ENCODE results near the gene ANKS1B.

The ANKS1B gene

DNA sequence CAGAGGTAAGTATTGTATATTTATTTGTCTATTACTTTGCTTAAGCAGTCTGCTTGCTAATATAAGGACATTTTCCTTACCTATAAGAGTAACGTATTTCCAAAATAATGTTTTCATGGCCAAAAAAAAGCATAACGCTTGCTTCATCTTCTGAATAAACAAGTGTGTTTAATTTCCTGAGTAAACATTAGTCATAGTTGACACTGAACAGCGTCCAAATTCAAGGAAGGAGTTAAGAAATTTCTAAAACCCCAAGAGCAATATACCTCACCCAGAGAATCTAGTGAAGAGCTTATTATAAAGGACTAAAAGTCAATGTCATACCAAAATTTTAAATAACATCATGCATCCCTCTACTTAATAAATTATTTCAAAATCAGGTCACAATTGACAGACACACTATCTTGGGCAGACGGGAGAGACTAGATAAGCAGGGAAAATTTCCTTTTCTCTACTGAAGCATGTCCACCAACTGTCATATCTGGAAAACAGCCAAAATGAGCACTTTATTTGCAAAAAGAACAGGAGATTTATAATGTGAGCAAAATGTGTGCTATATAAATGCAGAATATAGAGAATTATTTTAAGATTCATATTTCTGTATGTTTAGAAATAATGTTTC, 25.1 kb downstream of the ANKS1B start:
- DNase-seq = no peak

DNA sequence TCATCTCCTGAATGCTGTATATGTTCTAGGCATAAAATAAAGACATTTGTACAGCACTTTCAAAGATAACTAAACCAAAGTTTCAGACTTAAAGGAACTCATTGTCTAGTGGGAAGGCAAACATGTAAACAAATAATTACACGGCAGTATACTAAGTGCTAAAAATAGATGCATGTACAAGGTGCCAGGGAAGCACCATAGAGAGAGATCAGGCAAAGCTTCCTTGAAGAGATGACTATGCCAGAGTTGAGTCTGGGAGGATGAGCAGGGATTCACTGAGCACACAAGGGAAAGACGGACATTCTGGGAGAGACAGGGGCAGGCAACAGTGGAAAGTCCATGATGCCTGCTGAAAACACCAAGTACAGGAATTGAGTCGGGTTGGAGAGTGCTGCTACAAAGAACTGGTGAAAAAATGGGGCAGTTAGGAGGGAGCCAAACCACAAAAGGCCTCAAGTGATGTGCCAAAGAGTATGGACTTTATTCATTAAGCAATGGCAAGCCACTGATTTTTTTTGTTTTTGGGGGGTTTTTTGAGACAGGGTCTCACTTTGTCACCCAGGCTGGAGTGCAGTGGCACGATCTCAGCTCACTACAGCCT, 26.8 kb downstream of the ANKS1B start:
- no peak for DNase-seq

DNA sequence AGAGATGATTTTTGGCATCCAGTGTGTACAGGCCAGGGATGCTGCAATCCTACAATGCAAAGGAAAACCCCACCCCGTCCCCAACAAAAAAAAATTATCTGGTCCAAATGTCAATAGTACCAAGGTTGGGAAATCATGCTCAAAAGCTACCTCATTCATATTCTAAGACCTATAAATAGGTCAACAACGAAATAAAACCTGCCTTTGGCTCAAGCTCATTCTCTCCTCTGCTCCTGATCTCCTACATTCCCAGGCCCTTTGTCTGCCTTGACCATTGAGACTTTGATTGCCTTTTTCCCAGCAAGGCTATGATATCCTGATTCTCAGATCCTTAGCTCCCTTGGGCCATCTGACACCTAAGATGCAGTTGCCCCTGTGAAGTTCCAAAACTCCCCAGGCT, 30.0 kb downstream of the ANKS1B start:
- DNase-seq = no peak

DNA sequence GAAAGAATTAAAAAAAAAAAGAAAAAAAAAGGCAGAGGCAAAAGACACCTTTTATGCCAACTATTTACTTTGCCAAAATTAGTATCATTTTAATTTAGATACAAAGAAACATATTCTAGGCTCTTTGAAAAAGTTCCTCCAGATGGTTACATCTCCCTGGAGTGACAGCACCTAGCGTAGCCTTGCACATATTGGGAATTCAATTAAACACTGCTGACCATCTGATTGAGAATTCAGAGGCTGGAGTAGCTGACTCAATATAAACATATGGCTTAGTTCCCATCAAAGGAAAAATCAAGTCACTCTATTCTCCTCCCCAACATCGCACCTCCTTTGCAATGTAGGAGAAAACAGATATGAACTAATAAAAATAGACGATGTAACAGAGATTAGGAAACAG, 36.4 kb downstream of the ANKS1B start:
- DNase-seq = no peak

DNA sequence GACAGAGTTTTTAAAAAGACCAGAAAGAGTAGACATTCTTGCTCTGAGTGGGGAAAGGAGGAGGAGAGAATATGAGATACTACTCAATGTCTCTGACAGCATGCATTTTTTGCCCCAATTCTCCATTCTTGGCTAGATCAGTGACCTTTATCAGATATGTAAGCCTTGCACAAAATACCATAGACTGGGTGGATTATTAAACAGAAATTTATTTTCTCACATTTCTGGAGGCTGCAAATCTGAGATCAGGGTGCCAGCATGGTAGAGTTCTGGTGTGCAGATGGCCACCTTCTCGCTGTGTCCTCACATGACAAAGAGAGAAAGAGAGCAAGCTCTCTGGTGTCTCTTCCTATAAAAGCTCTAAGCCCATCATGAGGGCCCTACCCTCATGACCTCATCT, 38.6 kb downstream of the ANKS1B start:
- DNase-seq = no peak

DNA sequence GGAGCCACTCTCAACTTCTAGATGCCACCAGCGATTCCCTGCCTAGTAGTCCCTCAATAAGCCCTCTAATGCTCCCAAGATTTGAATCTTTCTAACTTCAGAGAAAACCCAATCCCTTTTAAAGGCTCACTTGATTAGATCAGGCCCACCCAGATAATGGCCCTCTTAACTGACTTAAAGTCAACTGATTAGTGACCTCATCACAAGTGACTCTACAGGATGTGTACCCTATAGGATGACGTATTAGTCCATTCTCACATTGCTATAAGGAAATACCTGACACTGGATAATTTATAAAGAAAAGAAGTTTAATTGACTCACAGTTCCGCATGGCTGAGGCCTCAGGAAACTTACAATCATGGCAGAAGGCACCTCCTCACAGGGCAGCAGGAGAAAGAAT, 49.1 kb downstream of the ANKS1B start:
- no peak for DNase-seq

DNA sequence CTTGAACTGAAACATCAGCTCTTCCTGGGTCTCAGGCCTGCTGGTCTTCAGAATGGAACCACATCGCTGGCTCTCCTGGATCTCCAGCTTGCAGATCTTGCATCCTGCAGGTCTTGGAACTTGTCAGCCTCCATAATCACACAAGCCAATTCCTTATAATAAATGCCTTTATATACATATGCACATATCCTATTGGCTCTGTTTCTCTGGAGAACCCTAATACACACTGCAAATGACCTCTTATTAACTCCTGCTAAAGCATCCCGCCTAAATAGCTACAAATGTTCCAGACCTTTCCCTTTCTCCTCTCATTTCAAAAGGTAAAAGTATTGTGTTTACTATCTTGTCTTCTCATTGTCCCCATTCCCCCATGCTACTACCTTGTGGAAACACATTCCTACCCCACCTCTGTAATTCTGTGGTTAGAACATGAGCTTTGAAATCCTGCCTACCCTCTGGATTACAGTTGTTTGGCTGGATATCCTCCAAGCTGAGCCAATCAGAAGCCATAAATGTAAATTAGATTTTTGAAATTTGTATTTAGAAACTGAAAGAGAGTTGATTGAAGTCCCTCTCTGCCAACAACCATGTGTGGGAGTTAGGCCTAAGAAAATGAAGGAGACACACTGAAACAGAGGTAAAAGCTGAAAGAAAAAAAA, 58.1 kb downstream of the ANKS1B start:
- DNase-seq = no peak

DNA sequence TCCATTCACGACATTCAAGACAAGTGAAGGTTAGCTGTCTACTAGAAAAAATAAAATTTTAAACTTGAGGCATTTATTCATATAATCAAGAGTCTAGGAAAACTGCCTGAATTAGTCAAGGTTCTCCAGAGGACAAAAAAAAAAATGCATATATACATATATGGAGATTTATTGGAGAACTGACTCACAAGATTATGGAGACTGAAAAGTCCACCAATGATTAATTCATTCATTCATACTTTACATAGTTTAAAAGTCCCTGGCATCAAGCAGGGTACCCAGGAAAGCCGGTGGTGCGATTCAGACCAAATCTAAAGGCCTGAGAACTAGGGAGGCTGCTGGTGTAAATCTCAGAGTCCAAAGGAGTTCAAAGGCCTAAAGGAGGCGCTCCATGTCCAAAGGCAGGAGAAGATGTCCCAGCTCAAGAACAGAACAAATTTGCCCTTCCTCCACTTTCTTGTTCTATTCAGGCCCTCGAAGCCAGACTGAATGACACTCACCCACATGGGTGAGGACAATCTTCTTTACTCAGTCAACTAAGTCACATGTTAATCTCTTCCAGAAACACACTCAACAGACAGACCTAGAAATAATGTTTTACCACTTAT, 64.3 kb downstream of the ANKS1B start:
- DNase-seq = no peak

DNA sequence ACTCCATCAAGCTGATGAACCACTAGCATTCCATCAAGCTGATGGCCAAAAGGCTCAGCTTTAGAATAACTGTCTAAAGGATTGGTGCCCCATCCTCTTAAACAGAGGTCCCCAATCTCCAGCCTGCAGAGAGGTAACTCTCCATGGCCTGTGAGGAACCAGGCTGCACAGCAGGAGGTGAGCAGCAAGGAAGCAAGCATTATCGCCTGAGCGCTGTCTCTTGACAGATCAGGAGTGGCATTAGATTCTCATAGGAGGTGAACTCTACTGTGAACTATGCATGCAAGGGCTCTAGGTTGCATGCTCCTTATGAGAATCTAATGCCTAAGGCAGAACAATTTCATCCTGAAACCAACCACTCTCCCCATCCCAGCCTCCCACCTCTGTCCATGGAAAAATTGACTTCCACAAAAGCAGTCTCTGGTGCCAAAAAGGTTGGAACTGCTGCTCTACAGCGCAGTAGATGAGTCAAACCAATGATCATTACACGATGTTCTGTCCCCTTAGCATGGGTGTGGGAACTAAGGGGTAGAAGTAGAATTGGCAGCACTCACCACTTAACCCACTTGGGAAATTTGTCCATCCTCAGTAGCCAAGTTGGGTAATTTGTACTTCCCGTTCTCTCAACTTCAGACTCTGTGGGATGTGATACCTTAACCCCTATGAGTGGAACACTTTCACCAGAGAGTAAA, 66.9 kb downstream of the ANKS1B start:
- no peak for DNase-seq

DNA sequence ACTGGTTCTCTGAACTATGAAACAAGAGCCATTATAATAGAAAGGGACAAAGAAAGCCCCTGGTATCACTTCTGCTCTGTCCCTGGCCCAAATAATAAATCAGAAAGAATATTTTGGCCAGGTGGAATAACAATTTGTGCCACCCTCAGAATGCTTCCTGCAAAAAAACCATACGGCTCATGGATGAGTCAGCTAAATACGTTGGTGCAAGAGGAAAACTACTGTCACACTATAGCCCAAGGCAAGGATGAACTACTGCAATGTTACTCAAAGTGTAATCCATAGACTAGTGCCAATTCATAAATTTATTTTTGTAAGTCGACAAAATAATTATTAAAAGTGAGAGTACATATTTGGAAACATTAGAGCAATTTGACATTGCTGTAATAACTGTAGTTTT, 68.2 kb downstream of the ANKS1B start:
- DNase-seq = no peak

DNA sequence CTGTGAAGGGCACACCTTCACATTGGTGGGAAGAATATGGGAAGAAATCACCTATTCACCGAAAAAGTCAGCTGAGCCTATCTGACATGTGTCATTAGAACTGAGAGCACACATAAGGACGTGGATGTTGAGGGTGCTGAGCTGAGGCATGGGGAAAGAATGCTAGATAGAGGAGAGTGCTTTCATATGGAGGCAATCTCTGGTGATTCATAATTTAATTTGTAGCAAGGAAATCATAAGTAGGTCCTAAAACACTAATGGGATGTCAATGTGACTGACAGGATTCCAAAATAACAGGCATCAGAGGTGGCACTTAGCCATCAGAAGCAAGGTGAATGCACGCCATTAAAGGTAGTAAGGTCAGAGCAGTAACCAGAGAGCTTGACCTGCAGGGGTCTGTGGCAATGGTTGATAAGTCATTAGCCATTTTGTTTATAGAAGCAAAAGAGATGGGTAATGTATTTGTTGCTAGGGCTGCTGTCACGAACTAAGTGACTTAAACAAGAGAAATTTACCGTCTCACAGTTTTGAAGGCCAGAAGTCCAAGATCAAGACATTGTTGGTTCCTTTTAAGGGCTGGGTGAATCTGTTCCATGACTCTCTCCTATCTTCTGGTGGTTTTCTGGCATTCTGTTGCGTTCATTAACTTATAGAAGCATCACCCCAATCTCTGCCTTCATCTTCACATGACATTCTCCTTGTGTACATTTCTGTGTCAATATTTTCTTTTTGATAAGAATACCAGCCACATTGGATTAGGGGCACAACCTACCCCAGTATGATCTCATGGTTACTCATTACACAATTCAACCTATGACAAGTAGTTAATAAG, 69.3 kb downstream of the ANKS1B start:
- no peak for DNase-seq

DNA sequence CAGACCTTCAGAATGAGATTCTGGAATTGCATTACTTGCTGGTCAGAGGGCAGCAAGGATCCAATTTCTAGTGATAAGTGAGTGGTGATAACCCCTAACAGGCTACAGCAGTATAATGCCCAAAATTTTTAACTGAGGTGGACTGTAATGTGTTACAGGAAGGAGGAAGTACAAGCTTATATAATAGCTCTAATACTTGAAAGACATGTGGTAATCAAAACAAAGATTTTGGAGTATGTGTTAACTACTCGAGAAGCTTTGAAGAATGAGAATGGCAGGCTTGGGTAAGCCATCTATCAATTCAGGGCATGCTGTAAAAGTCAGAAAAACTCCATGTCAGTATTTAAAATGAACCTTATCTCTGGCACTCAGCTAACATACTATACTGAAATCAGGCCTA, 70.5 kb downstream of the ANKS1B start:
- no peak for DNase-seq

DNA sequence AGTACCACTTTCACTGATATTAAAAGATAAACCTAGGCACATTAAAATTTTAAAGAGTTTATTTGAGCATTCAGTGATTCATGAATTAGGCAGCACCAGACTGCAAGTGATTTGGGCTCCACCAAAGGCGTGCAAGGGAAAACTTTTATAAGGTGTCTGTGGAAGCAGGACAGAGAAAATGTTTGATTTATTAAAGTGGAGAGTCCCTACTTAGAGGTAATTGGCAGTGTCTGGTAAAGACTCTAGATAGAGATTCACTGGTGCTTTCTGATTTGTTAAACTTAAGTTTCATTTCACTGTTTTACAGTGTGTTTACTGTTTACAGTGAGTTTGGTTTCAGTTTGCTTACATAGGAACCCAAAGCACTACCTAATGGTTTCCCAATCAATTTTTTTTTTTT, 72.8 kb downstream of the ANKS1B start:
- no peak for DNase-seq

DNA sequence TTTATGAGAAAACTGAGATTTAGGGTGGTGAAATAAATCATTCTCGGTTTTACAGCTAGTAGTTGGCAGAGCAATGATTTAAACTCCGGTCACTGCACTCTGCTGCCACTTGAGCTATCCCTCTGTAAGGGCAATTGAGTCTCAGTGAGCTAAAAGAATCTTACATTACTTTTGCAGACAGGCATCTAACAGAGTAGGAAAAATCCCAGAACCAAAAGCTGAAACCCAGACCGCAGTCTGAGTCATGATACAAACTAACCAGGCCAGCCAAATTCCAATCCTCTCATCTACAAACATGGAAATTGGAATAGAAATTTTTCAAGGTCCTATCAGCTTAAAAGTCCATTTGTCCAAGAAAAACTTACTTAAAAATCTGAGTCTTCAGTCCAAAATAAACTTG, 73.7 kb downstream of the ANKS1B start:
- no peak for DNase-seq

DNA sequence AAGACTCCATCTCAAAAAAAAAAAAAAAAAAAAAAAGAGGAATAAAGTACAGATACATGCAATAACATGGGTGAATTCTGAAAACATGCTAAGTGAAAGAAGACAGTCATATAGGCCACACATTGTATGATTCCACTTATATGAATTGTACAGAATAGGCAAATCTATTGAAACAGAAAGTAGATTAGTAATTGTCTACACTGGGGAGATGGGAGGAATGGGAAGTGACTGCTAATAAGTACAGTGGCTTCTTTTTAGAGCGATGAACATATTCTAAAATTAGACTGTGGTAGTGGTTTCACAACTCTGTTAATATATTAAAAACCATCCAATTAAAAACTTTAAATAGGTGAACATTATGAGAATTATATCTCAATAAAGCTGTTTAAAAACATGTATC, 74.4 kb downstream of the ANKS1B start:
- DNase-seq = no peak

DNA sequence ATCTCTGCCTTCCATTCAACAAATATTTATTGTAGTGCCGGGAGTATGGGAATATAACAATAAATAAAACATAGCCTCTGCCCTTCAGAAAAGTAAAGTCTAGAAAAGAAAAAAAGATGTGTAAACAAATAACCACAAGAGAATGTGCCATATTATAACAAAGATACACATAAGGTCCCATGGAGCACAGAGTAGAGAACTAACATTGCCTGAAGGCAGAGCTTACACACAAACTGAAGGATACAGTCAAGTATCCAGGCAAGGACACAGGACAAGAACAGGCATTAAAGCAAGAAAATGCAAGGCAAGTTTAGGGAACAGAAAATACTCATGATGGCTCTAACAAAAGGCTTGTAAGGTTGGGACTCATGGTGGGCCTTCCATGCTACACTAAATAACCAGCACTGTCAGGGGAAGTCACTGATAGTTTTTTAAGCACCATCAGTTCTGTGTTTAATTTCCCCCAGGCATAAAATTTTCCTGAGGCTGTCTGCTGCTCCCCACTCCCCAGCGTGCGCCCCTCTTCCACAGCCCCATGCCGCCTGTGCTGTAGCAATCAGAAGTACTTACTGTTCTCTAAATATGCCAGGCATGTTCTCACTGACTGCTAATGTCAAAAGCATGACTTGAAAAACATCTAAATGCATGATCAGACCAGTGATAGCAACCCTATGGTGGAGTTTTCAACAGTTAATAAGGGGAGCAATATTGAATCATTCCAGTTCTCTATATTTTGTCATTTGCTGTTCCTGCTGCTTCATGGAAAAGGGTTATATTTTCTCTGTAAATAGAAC, 77.8 kb downstream of the ANKS1B start:
- DNase-seq = no peak

DNA sequence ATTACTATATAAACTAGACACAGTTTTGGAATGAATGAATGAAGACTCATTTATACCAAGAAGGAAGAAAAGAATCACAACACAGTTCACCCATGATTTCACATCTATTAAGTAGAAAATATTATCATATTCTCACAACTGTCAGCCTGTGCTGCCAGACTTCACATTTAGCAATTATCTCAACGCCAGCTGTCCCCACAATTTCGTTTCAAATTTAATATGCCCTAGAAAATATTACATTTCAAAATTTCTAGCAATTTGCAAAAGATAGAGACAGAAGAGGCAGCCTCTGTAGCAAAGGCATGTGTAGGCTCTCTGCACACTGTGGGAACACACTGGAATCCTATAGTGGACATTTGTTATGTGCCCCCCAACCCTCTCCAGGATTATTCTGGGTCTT, 83.6 kb downstream of the ANKS1B start:
- no peak for DNase-seq

DNA sequence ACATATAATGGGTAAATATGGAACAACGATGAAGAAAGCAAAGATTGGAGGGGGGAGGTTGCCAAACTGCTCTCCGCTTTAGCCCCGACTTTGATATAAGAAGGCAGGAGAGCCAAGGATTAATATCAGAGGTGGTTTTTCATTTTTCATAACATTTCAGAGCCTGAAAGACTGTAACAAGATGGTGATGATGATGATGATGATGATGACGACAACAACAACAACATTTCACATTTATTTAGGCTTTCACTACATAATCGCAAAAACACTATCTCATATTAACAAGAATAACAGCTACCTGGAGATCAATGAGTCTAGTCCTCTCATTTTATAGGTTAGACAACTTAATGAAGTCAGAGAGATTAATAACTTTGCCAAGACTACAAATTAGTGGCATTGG, 86.1 kb downstream of the ANKS1B start:
- DNase-seq = no peak

DNA sequence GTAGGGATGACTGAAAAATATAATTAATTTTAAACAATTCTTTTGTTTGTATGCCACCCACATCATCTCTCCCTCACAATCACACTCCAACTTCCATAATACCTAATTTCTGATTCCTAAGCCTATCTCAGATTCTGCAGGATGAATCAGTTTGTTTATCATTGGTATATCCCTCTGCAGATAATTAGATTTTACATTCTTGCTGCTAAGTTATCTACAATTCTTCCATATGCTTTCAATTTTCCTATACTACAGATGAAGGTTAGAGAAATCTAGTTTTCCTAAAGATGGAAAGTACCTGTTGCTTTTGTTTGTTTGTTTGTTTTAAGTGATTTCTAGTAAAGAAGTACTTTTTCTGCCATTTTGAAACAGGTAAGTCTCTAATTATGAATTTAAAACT, 105.3 kb downstream of the ANKS1B start:
- no peak for DNase-seq

DNA sequence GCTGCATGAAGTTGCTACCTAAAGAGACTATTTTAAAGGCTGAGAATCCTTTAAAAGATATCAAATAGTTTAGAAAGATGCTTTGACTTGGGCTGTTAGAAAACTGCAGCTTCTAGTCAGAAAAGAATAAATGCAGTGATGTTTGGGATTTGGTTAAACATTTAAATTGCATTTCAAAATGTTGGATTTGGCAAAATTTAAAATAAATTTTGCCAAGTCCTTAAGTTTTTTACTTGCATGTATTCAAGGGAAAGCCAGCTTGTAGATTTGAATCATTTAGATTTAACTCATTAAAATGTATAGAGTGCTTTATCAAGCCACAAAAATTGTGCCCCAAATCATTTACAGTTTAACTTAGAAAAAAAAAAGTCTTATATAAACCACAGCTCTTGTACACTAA, 109.7 kb downstream of the ANKS1B start:
- DNase-seq = no peak

DNA sequence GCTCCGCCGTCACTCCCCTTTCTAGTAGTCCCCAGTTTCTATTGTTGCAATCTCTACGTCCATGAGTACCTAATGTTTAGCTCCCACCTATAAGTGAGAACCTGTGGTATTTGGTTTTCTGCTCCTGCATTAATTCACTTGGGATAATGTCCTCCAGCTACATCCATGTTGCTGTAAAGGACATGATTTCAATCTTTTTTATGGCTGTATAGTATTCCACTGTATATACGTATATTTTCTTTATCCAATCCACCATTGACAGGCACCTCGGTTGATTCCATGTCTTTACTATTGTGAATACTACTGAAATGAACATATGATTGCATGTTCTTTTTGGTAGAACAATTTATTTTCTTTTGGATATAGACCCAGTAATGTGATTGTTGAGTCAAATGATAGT, 114.7 kb downstream of the ANKS1B start:
- DNase-seq = no peak

DNA sequence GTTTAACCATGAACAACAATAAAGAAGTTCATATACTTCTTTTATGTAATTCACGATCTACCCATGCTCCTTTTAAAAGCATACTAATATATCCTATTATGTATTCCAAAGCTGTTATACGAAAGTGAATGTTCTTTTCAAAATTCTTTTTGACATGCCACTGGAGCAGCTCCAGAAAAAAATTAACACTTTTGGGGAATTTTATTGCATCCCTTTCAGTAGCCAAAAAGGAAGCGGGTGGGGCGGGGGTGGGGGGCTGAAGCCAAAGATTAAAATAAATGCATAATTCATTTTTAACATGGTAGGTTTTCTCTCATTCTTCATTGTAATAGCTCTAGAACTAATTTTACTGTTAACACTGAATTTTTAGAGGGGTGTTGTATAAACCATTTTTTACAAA, 123.0 kb downstream of the ANKS1B start:
- no peak for DNase-seq
